GM12875 (cell line): Measurements from ENCODE around the gene TBC1D26.
"Not testable (repeated sequence)": the region's sequence is repeated elsewhere in the genome, so short reads cannot be mapped to it uniquely, and the experiment has no call there.

Source experiments
- H3K4me3 ChIP-seq: one replicate; pipeline ENCODE4 v1.5.1; 2011; ENCODE audit warnings: low read depth, low read length, control low read depth
- TF ChIP-seq, protein P1 (sequence below): IDR thresholded peaks from 2 replicates; pipeline ENCODE4 v1.5.1; 2011; ENCODE audit warnings: low read depth, mild to moderate bottlenecking, control low read depth, inconsistent platforms, low read length, moderate library complexity, borderline replicate concordance; ENCODE audit not compliant: insufficient read depth

The TBC1D26 gene

DNA sequence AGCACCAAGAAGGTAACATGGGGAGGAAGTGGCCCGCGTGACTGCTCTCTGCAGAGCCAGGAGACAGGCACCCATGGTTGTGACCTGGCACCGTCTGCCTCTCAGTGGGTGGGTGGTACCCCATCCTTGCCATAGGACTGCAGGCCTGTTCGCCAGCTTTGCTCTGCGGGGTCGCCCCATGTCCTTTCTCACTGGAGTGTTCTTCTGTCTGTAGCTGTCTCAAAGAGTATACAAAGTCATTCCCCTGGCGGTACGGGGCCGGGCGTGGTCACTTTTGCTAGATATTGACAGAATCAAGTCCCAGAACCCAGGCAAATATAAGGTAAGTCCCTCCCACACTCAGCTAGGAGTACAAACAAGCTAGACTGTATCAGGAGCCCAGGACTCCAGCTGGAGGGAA lies 6.0 kb downstream of the TBC1D26 start:
- no peak overlapping the region for H3K4me3 ChIP-seq
- TF ChIP-seq, protein P1, sequence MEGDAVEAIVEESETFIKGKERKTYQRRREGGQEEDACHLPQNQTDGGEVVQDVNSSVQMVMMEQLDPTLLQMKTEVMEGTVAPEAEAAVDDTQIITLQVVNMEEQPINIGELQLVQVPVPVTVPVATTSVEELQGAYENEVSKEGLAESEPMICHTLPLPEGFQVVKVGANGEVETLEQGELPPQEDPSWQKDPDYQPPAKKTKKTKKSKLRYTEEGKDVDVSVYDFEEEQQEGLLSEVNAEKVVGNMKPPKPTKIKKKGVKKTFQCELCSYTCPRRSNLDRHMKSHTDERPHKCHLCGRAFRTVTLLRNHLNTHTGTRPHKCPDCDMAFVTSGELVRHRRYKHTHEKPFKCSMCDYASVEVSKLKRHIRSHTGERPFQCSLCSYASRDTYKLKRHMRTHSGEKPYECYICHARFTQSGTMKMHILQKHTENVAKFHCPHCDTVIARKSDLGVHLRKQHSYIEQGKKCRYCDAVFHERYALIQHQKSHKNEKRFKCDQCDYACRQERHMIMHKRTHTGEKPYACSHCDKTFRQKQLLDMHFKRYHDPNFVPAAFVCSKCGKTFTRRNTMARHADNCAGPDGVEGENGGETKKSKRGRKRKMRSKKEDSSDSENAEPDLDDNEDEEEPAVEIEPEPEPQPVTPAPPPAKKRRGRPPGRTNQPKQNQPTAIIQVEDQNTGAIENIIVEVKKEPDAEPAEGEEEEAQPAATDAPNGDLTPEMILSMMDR, result no peak

DNA sequence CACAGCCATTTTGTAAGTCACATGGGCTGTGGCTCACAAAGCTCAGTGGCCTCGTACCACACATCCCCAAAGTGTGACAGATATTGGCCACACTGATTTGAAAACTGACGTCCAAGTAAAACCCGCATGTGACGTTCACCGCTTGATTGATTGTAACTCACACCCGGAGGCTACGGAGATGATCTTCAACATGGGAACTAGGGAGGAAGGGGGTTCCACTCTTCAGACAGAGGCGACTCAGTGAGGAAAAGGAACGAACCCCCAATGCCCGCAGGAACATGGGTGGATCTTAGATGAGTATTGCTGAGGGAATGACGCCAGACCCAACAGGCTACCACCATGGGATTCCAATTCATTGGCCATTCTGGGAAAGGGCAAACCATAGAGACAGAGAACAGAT lies 7.2 kb downstream of the TBC1D26 start:
- not testable (repeated sequence) for H3K4me3 ChIP-seq

DNA sequence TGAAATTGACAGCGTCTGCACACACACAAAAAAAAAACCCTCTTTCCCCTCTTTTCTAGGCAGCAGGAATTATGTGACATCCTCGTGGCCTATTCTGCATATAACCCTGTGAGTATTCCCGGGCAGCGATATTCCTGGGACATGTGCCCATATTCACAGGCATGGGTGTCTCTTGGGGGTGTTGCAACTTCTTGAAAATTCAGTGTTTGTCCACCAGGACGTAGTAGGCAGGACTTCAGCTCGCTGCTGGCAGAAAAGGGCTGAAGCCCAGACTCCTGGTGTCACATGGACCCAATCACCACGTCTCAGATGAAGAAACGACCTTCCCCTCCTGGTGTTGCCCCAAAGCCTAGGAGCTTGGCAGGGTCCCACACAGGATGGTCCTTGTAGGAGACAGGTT lies 8.0 kb downstream of the TBC1D26 start:
- not testable (repeated sequence) for H3K4me3 ChIP-seq

DNA sequence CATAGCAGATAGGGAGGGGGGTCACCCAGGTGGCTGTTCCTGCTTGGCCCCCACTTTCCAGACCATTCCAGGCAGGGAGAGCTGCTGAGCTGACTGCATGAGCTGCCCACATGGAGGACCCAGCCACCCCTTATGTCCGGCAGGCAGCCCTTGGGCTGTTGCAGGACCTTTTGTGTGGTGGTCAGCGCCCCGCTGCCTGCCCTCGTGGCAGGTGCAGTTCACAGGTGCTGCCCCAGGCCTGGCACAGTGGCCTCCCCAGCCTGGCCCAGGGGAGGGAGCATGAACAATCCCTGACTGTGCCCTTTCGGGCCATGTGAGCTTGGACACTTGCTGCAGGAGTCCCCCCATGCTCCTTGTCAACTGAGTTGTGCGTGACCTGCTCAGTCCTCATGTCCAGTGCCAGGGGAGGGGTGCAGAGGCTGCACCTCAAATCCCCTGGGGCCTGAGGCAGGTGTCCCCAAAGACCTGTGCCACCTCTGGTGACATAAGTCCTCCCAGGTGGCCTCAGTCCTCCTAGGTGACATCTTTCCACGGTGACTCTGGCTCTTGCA lies 8.6 kb downstream of the TBC1D26 start:
- TF ChIP-seq, protein P1, result no peak
- H3K4me3 ChIP-seq, result no peak overlapping the region

DNA sequence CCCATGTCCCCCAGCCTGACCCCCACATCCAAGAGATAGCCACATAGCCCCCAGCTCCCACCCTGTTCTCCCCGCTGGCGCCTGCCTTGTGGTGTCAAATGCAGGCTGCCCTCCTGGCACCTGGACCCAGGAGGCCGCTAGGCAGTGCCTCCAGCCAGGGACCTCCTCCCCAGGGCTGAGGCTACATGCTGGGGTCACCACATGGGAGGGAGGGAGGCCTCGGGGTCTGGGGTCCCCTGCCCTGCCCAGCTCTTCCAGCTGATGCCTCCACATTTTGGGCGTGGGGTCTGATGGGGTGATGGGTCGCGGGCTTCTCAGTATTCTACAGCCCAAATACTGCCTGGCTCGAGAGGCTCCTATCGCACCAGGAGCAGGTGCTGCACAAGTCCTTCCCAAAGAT lies 9.5 kb downstream of the TBC1D26 start:
- no peak overlapping the region for H3K4me3 ChIP-seq
- TF ChIP-seq, protein P1, result no peak

DNA sequence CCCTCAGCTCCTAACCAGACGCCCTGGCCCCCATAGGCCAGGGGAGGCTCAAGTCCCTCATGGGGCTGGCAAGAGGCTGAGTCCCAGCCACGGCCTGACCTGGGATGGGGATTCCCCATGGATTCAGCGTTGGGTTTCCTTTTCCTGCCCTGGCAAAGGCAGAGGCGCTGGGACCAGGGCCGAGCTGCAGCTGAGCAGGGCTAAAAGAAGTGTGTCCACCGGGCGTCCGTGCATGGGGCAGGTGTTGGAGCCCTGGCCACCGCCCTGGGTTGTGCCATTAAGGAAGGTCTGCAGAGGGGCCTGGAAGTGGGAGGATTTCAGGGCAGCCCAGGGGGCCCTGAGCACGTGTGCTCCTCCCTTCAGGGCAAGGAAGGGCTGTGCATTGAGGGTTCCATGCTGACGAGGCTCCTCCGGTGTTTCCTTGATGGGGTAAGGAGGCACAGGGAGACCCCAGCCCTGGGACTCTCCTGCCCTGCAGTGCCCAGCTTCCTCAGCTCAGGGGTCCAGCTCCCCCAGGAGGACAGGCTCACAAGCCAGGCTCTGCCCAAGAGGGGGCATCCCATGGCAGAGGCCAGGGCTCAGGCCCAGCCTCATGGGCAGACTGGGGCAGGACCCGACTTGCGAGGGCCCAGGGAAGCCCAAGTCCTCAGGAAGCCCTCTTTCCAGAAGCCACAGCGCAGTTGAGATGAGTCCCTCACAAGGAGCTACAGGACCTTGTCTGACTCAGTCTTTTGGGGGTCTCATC lies 10.1 kb downstream of the TBC1D26 start:
- TF ChIP-seq, protein P1, result no peak
- no peak overlapping the region for H3K4me3 ChIP-seq

DNA sequence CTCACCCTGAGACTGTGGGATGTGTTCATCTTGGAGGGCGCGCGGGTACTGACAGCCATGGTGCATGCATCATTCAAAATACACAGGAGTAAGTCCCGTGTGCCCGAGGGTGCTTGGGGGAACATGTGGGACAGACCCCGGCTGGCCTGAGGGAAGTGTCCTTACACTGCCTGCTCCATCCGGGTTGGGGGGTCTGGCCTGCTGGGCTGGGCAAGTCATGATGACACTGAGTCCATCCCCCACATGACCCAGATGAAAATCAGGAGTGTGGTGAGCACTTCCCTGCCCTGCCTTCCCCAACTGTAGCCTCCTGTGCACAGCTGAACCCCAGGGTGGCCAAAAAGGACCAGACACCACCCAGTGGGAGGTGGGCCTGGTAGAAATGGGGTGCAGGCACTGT lies 10.8 kb downstream of the TBC1D26 start:
- TF ChIP-seq, protein P1, result no peak
- H3K4me3 ChIP-seq, result no peak overlapping the region

DNA sequence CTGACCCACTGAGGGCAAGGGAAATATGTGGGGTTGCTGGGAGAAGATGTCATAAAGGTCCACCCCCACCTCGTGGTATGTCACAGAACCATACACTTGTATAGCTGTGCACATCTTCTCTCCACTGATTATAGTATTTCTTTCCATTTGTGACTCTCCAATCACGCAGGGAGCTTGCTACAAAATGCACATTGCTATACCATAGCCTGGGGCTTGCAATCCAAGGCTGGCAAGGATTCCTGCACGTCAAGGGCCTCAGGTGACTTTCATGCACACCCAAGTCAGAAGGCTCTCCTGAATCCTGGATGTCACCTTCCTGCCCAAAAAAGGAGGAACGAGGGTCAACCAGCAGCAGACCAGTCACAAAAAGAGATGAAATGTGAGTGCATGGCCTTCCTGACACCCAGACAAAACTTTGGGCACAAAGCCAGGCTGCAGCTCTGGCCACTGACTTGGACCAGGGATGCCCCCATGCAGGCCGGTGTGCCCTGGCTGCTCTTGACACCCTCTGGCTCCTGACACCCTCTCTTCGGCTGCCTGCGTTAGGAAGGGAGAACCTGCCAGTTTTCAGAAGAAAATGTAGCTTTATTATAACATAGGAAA lies 12.1 kb downstream of the TBC1D26 start:
- TF ChIP-seq, protein P1, result no peak
- no peak overlapping the region for H3K4me3 ChIP-seq
